ENCODE results near the gene BTBD16. TPM values are rescaled to one million over a fixed set of nuclear protein-coding genes. Genes with fewer than 3 reads are reported as not detected.

BTBD16 gene
- total RNA-seq, 2 donors from 2014 or later: not detected

DNA sequence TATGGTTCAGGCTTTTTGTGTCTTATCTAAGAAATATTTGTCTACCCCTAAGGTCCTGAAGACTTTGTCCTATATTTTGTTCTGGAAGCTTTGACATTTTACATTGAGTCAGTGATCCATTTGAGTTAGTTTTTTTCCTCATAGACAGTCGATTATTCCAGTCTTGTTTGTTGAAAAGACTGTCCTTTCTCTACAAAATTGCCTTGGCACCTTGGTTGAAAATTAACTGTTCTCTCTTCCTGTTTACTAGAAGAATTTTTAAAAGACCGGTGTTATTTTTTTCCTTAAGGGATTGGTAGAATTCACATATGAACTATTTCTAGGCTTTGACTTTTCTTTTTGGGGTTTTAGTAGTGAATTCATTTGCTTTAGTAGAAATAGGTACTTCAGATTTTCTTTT is 115.4 kb downstream of the BTBD16 start:
- H3K27me3 Mint-ChIP-seq: no peaks in the 10 kb centered on the region
- H3K4me3 Mint-ChIP-seq: no peak overlapping the region
- no peaks in the 10 kb centered on the region for H3K36me3 Mint-ChIP-seq
- ATAC-seq: no peak
- no peaks in the 10 kb centered on the region for H3K9me3 Mint-ChIP-seq
- no peak for DNase-seq (ENCODE audit: low spot score)
- H3K27ac Mint-ChIP-seq: no peak overlapping the region
- H3K4me1 Mint-ChIP-seq (ENCODE audit: low read depth in 2 of 2): peaks cover 42 to 50% of the 10 kb centered on the region in 2 donors

DNA sequence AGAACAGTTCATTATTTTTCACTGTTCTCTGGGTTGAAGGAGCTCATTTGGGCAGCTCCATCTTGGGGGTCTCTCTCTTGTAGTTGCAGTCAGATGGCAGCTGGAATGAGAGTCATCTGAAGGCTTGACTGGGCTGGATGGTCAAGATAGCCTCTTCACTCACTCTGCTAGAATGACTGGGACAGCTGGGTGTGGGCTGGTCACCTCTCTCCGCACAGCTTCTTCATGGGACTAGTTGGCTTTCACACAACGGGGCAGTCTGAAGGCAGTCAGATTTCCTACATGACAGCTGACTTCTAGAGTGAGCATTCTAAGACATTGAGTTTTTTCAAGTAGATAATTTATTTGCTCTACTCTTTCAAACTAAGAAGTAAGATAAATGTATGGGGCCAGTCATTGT is 116.5 kb downstream of the BTBD16 start:
- H3K4me3 Mint-ChIP-seq: no peak overlapping the region
- no peak for ATAC-seq
- H3K27ac Mint-ChIP-seq: peak overlapping the region in 1 of 2 donors; percentile 38
- no peaks in the 10 kb centered on the region for H3K27me3 Mint-ChIP-seq
- DNase-seq (ENCODE audit: low spot score): no peak
- peaks cover 38 to 50% of the 10 kb centered on the region in 2 donors for H3K4me1 Mint-ChIP-seq (ENCODE audit: low read depth in 2 of 2)
- H3K36me3 Mint-ChIP-seq: no peaks in the 10 kb centered on the region
- H3K9me3 Mint-ChIP-seq: no peaks in the 10 kb centered on the region

Other genes starting within 250 kb of the BTBD16 start
- 1 to 10 TPM; 4.4 to 7.9 TPM for gene PLEKHA1, start 103.4 kb downstream of the BTBD16 start, total RNA-seq
- not detected for gene ARMS2, start 183.4 kb downstream of the BTBD16 start, total RNA-seq
- not detected for gene HTRA1, start 190.3 kb downstream of the BTBD16 start, total RNA-seq